ENCODE results near the gene KCNT2.
"Not testable (repeated sequence)": the region's sequence is repeated elsewhere in the genome, so short reads cannot be mapped to it uniquely, and the experiment has no call there.

The KCNT2 gene

DNA sequence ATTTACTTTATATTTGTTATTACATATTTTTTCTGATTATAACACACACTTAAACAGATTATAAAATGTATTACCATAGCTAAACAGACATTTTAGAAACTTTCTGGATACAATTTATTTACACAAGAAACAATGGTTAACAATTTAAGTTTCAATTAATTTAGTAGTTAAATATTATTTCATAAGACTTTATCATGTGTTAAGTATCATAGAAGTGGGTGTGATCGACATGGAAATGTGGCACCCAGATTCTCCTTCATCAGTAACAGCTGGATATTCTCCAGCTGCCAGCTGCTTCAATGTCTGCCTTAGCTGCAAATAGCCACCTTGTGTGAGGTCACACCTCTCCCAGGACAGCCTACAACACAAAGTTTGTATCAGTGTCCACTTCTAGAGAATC lies 97.8 kb downstream of the KCNT2 start:
- no peak for FAIRE-seq

DNA sequence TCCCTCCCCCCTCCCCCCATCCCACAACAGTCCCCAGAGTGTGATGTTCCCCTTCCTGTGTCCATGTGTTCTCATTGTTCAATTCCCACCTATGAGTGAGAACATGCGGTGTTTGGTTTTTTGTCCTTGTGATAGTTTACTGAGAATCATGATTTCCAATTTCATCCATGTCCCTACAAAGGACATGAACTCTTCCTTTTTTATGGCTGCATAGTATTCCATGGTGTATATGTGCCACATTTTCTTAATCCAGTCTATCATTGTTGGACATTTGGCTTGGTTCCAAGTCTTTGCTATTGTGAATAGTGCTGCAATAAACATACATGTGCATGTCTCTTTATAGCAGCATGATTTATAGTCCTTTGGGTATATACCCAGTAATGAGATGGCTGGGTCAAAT lies 104.0 kb downstream of the KCNT2 start:
- FAIRE-seq: not testable (repeated sequence)

DNA sequence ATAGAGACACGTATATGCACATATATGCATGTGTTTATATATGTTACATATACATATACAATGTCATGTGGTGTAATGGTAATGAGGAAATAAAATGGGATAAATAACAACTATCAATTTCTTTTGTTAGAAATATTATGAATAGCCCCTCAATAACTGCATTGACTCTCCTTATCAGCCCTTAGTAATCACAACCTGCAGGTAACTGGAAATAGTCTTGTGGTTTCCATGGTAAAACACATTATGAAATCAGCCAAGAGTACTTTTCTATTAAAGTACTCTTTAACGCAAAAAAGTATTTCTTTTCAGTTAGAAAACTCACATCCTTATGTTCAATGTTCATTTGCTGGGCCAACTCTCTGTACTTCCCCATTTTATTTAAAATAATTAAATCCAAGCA lies 105.8 kb downstream of the KCNT2 start:
- FAIRE-seq: no peak

DNA sequence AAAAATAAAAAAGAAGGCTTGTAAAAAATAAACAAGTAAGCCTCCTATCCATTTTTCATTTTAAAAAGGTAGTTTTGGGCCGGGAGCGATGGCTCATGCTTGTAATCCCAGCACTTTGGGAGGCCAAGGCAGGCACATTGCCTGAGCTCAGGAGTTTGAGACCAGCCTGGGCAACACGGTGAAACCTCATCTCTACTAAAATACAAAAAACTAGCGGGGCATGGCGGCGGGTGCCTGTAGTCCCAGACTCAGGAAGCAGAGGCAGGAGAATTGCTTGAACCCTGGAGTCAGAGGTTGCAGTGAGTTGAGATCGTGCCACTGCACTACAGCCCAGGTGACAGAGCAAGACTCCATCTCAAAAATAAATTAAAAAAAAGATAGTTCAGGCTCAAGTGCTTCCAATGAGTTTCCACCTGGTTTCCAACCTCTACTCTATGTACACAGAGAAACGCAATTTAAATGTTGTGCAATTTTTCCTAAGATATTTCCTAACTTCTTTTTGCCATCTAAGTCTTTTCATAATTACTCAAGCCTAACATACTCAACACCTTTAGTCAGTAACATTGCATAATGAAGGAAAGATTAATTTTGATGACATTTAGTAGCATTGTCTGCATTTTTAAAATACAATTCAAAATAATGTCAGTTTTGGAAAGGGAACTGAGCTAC lies 106.3 kb downstream of the KCNT2 start:
- FAIRE-seq: no peak

DNA sequence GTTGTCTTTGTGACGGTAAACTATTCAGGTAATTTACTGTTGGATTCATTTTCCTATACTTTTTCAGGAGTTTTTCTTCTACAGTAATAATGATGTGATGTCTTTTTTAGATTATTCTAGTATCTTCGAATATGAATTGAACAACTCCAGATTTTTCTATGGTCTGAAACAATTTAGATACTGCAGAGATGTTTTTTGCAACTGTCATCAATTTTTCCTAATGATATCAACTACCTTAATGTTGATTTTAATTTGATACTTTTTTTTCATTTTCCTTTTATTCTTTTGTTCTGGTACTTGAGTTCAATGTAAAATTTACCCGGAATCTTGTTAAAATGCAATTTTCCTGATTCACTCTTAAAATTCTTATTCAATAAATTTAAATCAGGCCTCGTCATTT lies 110.4 kb downstream of the KCNT2 start:
- FAIRE-seq: no peak

DNA sequence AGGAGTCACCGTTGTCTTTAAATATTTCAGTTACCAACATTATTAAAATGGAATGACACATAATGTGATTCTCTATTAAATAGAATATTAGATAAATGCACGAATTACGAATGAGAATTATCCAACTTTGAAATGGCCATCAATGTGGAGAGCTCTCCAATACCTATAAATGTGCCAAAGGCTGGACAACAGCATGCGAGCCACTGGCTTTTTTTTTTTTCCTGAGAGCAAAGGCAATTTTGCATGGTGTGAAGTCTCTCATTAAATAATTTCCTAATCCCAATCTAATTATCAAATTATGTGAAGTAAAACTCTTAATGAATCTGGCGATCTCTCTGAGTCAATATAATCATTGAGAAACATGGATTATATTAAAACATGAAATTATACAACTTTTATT lies 113.5 kb downstream of the KCNT2 start:
- no peak for FAIRE-seq

- FAIRE-seq: no peak
Observed at GRCh38 chr1:196493881-196494280, 114.4 kb downstream of the KCNT2 start.

DNA sequence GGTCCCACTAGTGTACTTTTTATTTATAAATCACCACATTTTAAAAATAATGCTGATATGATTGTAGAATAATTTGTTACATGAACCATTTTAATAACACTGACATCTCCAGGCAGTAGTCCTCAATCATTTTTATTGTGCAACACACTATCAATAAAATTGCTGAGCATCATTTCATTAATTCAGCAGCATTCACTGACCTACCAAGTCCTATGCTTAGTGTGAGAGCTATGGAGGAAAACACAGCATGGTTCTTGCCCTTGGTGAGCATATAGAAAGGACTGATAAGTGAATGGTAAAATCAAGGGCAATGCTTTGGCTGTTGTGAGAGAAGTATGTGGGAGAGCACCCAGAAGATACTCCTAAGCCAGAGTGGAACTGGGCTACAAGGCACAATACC lies 119.7 kb downstream of the KCNT2 start:
- no peak for FAIRE-seq

DNA sequence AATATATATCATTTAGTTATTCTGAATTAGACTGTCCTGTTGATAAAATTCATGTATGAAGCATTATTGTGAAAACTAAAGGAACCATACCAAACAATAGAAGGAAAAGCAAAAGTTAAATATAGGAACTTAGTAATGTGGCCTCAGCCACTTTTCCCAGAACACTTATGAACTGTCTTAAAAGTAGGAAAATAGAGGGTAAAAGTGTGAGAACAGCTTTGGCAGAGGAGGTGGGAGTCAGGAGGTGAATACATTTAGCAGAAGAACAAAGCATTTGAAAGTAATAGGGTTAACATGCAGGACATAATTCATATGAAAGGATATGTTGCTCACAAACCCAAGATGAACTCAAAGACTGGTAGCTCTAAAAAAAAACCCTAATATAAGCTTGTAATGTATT lies 121.9 kb downstream of the KCNT2 start:
- no peak for FAIRE-seq

- FAIRE-seq: no peak
Observed at GRCh38 chr1:196481616-196482015, 126.6 kb downstream of the KCNT2 start.

DNA sequence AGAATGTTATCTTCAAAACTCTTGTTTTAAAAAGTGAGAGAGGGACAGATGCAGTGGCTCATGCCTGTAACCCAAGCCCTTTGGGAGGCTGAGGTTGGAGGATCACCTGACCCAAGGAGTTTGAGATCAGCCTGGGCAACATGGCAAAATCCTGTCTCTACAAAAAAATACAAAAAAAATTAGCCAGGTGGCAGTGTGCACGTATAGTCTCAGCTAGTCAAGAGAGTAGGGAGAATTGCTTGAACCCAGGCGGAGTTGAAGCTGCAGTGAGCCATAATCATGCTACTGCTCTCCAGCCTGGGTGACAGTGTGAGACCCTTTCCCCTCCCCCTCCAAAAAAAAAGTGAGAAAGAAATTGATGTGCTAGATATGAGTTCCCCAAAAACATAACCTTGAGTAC lies 131.0 kb downstream of the KCNT2 start:
- FAIRE-seq: no peak

DNA sequence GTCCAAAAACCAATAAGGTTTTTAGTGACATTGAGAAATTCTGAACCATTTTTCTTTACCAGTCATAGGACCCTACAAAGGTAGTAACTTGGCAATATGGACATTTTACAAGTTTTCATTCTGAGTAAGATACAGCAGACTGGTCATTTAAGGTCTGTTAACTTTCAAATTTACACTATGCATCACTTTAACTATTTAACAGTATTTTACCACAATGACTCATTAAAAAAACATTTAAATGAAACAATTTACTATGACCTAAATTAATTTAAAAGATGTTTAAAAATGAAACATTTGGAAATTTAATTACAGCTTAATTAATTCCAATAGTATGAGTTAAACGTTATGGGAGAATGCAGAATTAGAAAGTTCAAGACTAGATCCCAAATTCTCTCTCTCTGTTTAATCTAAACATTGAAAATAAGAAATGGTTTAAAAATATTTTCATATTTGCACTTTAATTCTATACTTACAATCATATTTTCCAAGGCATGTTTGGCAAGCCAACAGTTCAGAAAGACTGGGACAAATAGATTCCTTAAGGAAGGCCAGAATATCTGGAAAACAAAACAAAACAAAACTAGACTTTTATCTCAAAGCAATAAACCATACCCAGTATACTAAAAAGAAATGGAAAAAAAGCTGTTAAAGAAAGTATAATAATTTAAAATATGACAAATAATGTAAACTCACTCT lies 140.9 kb downstream of the KCNT2 start:
- FAIRE-seq: peak; percentile 18

DNA sequence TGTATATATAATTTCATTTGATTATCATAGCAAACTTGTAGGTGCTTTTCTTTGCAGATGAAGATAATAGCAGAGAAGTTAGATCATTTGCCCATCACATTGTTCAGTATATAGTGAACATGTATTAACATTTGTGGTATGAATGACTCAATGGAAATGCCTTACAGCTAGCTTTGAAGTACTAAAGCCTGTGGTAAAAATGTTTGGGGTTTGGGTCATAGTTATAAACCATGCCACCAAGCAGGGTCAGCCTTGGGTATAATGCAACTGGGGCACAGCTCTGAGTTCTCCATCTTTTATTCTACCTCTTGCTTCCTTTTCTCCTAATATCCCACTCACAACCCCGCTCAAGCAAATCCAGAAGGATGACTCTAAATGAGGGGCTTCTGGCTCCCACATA lies 141.6 kb downstream of the KCNT2 start:
- no peak for FAIRE-seq

DNA sequence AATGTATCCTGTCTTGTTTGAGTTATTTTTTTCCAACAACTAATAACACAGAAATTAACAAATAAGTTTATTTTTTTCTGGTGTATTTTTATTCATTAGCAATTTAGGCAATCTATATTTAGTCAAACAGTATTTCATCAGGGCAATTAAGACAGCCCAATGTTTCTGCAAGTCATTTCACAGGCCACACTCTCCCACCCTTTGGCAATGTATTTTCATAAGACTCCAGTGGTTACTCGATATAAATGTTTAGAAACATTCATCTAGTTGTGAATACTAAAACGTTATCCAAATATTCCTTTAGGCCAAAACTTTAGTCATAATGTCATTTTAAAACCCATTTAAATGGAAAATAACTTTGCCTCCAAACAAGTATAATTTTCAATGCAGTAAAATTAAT lies 142.1 kb downstream of the KCNT2 start:
- FAIRE-seq: no peak

- FAIRE-seq: no peak
Observed at GRCh38 chr1:196464480-196464941, 143.7 kb downstream of the KCNT2 start.

DNA sequence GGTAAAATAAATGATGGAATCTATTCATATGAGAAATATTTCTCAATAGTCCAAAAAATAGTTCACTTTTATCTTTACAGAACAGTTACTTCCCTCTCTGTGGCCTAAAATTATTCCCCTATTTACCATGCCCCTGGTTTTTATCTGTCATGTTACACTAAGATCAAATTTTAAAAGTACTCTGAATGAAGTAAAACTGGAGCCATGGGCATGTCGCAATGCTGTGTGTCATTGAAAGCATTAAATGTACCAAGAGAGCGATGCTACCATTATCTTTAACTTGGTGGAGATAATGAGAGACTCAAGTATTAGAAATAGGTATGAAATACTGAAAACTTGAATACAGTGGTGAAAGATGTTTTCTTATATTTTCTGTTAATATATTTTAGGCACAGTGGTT lies 146.2 kb downstream of the KCNT2 start:
- FAIRE-seq: no peak

GRCh38 chr1:196461521-196461920 lies 146.7 kb downstream of the KCNT2 start:
- FAIRE-seq: no peak

- no peak for FAIRE-seq
Observed at GRCh38 chr1:196459383-196459782, 148.9 kb downstream of the KCNT2 start.

- no peak for FAIRE-seq
Observed at GRCh38 chr1:196454792-196455191, 153.4 kb downstream of the KCNT2 start.

- FAIRE-seq: no peak
Observed at GRCh38 chr1:196451103-196451502, 157.1 kb downstream of the KCNT2 start.

GRCh38 chr1:196450143-196451095 lies 157.8 kb downstream of the KCNT2 start:
- no peak for FAIRE-seq

GRCh38 chr1:196449460-196449859 lies 158.8 kb downstream of the KCNT2 start:
- no peak for FAIRE-seq

DNA sequence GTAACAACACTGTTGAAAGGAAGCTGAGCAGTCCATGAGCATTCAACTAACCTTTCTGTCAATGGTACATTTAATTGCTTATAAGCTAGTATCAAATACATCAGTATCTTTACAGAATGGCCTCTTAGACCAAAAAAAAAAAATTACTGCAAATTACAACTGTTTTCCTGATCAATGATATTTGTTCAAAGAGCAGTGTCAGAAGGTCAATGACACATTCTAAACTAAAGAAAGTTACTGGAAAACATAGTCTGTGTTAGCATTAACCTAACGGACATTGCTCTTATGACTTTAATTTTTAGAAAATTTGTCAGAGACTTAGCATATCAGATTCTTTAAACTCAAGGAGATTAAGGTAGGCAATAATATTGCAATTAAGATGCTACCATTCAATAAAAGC lies 162.5 kb downstream of the KCNT2 start:
- no peak for FAIRE-seq

- no peak for FAIRE-seq
Observed at GRCh38 chr1:196444634-196445033, 163.6 kb downstream of the KCNT2 start.
